Measurements from ENCODE around the gene RFC4.

The RFC4 gene

GRCh38 chr3:186790261-186790981 is 15.9 kb downstream of the RFC4 start:
- no peak overlapping the region for H3K4me3 ChIP-seq (ENCODE audit: low read depth, low read length)
- TF ChIP-seq CTCF (IDR thresholded peaks at IDR 0.05; ENCODE audit: insufficient read depth, low read length, missing control alignments) = no peak
- ChIA-PET CTCF (interaction anchor here (0.7 to 4.0 kb wide), 3 partner anchors 31 to 174 kb away, joined by 3 to 15 read pairs (median 3); no protein-coding TSS in a partner anchor), POLR2A (interaction anchor here (0.6 to 2.8 kb wide), 2 partner anchors 7 to 176 kb away, joined by 3 to 25 read pairs; partner anchors contain the start of gene EIF4A2)
- DNase-seq (ENCODE audit: low read depth, low spot score) = no peak

- ChIA-PET CTCF (interaction anchor here (0.7 to 4.0 kb wide), 3 partner anchors 32 to 174 kb away, joined by 3 to 15 read pairs (median 3); no protein-coding TSS in a partner anchor), POLR2A (no interaction called here)
- DNase-seq (ENCODE audit: low read depth, low spot score) = no peak
- no peak for TF ChIP-seq CTCF (IDR thresholded peaks at IDR 0.05; ENCODE audit: insufficient read depth, low read length, missing control alignments)
- H3K4me3 ChIP-seq (ENCODE audit: low read depth, low read length) = no peak overlapping the region
Observed at GRCh38 chr3:186789554-186790260, 16.6 kb downstream of the RFC4 start.

GRCh38 chr3:186788482-186789370 is 17.6 kb downstream of the RFC4 start:
- H3K4me3 ChIP-seq (ENCODE audit: low read depth, low read length) = no peak overlapping the region
- CTCF ChIA-PET = interaction anchor here (1.9 to 4.0 kb wide), 2 partner anchors 33 to 173 kb away, joined by 6 to 15 read pairs; no protein-coding TSS in a partner anchor
- TF ChIP-seq CTCF (IDR thresholded peaks at IDR 0.05; ENCODE audit: insufficient read depth, low read length, missing control alignments) = no peak
- no peak for DNase-seq (ENCODE audit: low read depth, low spot score)
- POLR2A ChIA-PET = no interaction called here

- DNase-seq (ENCODE audit: low read depth, low spot score) = no peak
- no peak overlapping the region; the same call in 1 of the 2 replicates for H3K4me3 ChIP-seq (ENCODE audit: low read depth, low read length)
- CTCF ChIA-PET = interaction anchor here (1.9 to 4.0 kb wide), 2 partner anchors 34 to 172 kb away, joined by 6 to 15 read pairs; no protein-coding TSS in a partner anchor
- POLR2A ChIA-PET = no interaction called here
- no peak for TF ChIP-seq CTCF (IDR thresholded peaks at IDR 0.05; ENCODE audit: insufficient read depth, low read length, missing control alignments)
Observed at GRCh38 chr3:186787642-186788481, 18.4 kb downstream of the RFC4 start.

GRCh38 chr3:186786922-186787321 is 19.4 kb downstream of the RFC4 start:
- ChIA-PET POLR2A (no interaction called here), CTCF (interaction anchor here (4.0 kb wide), 1 partner anchor 171 kb away, joined by 15 read pairs; no protein-coding TSS in a partner anchor)
- no peak for DNase-seq (ENCODE audit: low read depth, low spot score)
- no peak for TF ChIP-seq CTCF (IDR thresholded peaks at IDR 0.05; ENCODE audit: insufficient read depth, low read length, missing control alignments)
- peak overlapping the region; percentile 18 for H3K4me3 ChIP-seq (ENCODE audit: low read depth, low read length)

Measured in AG04449 (cell line).